ENCODE data around the gene SUMF1. TPM values are rescaled to one million over a fixed set of nuclear protein-coding genes. Genes with fewer than 3 reads are reported as not detected.
A peak's percentile ranks its signal among the peaks of the same experiment; 100 is the strongest.

SUMF1 gene
- total and polyA plus RNA-seq, 2 donors (not counting 1 experiment from before 2014, with no cell fraction given): 10.3 to 21.2 TPM

DNA sequence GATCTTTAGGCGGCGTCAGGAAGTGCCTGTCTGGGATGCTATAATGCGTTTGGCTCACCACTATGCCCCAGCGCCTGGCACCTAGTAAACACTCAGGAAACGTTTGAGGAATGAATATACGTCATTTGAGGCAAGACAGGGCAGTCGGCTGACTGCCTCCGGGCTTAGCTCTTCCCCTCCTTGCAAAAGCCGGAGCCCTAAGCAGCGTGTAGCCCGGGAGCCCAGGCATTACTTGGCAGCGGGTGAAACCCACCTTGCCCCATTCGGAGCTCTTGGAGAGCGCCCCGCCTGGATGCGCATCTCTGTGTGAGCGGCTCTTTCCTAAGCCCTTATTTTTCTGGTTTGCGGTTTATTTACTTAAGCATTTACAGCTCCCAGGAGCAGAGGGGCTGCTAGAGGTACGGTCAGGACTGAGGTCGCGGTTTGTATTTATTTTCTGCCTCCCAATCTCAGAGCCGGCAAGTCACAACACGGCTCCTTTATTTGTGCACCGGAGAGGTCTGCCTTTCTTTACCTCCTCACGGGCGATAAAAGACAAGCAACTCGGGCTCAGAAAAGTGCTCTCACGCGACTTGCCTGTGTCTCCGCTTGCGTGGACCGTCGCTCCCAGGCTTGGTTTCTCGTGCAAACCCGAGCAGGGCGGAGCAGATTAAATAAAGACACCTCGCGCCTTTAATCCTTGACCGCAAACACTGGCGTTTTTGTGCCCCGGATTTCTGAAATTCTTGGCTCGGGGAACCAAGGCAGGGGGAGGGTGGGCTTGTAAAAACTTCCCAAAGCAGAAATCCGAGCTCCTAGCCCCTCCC, 25.3 kb upstream of the SUMF1 start:
- POLR2A ChIA-PET: interaction anchor here (0.6 to 4.5 kb wide), 9 partner anchors 12 to 486 kb away, joined by 3 to 96 read pairs (median 8); partner anchors contain the start of gene SUMF1
- Mint-ChIP-seq H3K27ac (peak overlapping the region; percentile 95), H3K4me1 (peaks cover 41% of the 10 kb centered on the region), H3K27me3 (no peaks in the 10 kb centered on the region), H3K4me3 (peak overlapping the region; percentile 96), H3K9me3 (ENCODE audit: insufficient read depth) (no peaks in the 10 kb centered on the region)
- Histone ChIP-seq H3K4me2 (replicated peaks; ENCODE audit: low read depth, low read length, poor library complexity, severe bottlenecking) (peak overlapping the region; percentile 96), H3K4me3 (ENCODE audit: control extremely low read depth in 1 of 5, extremely low read depth in 1 of 5, insufficient read depth in 1 of 5, low read depth in 2 of 5, low read length in 4 of 5) (peak overlapping the region; percentile 90 to 98 (median 92)), H2AFZ (ENCODE audit: insufficient read depth, low read depth, low read length, poor library complexity, severe bottlenecking) (peak overlapping the region; percentile 89), H4K20me1 (ENCODE audit: control insufficient read depth, insufficient read depth, low read length, poor library complexity, severe bottlenecking) (peaks cover 3% of the 10 kb centered on the region), H3K27me3 (replicated peaks in 1 of 4; ENCODE audit: control extremely low read depth in 1 of 4, control insufficient read depth in 3 of 4, insufficient read depth in 4 of 4, low read length in 3 of 4) (no peaks in the 10 kb centered on the region), H3K27ac (ENCODE audit: low read length in 2 of 2) (peak overlapping the region; percentile 86 to 89), H3K4me1 (ENCODE audit: control insufficient read depth in 2 of 2, insufficient read depth in 2 of 2, low read length in 2 of 2) (peaks cover 33 to 34% of the 10 kb centered on the region in 2 donors), H3K36me3 (replicated peaks in 1 of 2; ENCODE audit: control extremely low read depth in 1 of 2, control insufficient read depth in 1 of 2, extremely low read depth in 1 of 2, insufficient read depth in 2 of 2, low read length in 1 of 2) (peaks cover 0 to 20% of the 10 kb centered on the region in 2 experiments), H3K9me3 (ENCODE audit: control extremely low read depth in 1 of 3, control insufficient read depth in 2 of 3, insufficient read depth in 1 of 3, low read length in 2 of 3) (no peaks in the 10 kb centered on the region), H3K9ac (ENCODE audit: low read length) (peak overlapping the region; percentile 96), H3K79me2 (ENCODE audit: control insufficient read depth, insufficient read depth, low read length) (peaks cover 50% of the 10 kb centered on the region)
- WGBS (ENCODE audit: insufficient coverage): under 1% methylated on average over 37 of the region's 43 CpGs
- intact Hi-C loops (cut with micrococcal nuclease): loop anchor here (1.0 to 10.0 kb wide), 14 partner anchors 11 to 1365 kb away; partner anchors contain the start of genes ARL8B, CRBN, EDEM1 and SETMAR
- TF ChIP-seq CTCF (IDR thresholded peaks at IDR 0.05): no peak
- TF ChIP-seq EZH2 (IDR thresholded peaks at IDR 0.05; ENCODE audit: borderline replicate concordance, insufficient read depth, low read depth, low read length, poor library complexity, severe bottlenecking): no peak
- DNase-seq (peak; percentile 65), ATAC-seq (ENCODE audit: low read depth) (peak; percentile 12)
- CTCF ChIA-PET: interaction anchor here (0.7 to 6.1 kb wide), 11 partner anchors 15 to 141 kb away, joined by 3 to 66 read pairs (median 5); partner anchors contain the start of gene SUMF1
